GM21528 (cell line): ENCODE results near the gene RFTN1.
A peak's percentile ranks its signal among the peaks of the same experiment; 100 is the strongest.
"Not testable (repeated sequence)": the region's sequence is repeated elsewhere in the genome, so short reads cannot be mapped to it uniquely, and the experiment has no call there.

Experiments
- ATAC-seq: cut with Tn5 transposase; IDR thresholded peaks from one replicate; pipeline ENCODE4 v1.9.1; 2021; ENCODE audit warnings: mild to moderate bottlenecking, moderate library complexity; ENCODE audit not compliant: unreplicated experiment, low FRiP score

RFTN1 gene

GRCh38 chr3:16313886-16314645 is 199.4 kb downstream of the RFTN1 start:
- ATAC-seq: no peak

- ATAC-seq: peak; percentile 65
Measured at GRCh38 chr3:16311960-16312451, 201.5 kb downstream of the RFTN1 start.

GRCh38 chr3:16310486-16310885 is 203.0 kb downstream of the RFTN1 start:
- not testable (repeated sequence) for ATAC-seq

GRCh38 chr3:16309558-16309957 is 203.9 kb downstream of the RFTN1 start:
- peak; percentile 89 for ATAC-seq

GRCh38 chr3:16308727-16309126 is 204.8 kb downstream of the RFTN1 start:
- ATAC-seq: no peak

GRCh38 chr3:16307832-16308531 is 205.5 kb downstream of the RFTN1 start:
- ATAC-seq: no peak

- ATAC-seq: no peak
Measured at GRCh38 chr3:16305111-16305541, 208.4 kb downstream of the RFTN1 start.

- ATAC-seq: no peak
Measured at GRCh38 chr3:16304061-16305010, 209.2 kb downstream of the RFTN1 start.

GRCh38 chr3:16303037-16303575 is 210.4 kb downstream of the RFTN1 start:
- ATAC-seq: no peak

- no peak for ATAC-seq
Measured at GRCh38 chr3:16302082-16302631, 211.3 kb downstream of the RFTN1 start.

GRCh38 chr3:16301507-16301906 is 212.0 kb downstream of the RFTN1 start:
- no peak for ATAC-seq

GRCh38 chr3:16300881-16301359 is 212.6 kb downstream of the RFTN1 start:
- ATAC-seq: peak; percentile 60

GRCh38 chr3:16300307-16300706 is 213.2 kb downstream of the RFTN1 start:
- no peak for ATAC-seq

- ATAC-seq: no peak
Measured at GRCh38 chr3:16299746-16300145, 213.8 kb downstream of the RFTN1 start.

GRCh38 chr3:16298891-16299290 is 214.6 kb downstream of the RFTN1 start:
- ATAC-seq: no peak

- no peak for ATAC-seq
Measured at GRCh38 chr3:16297997-16298885, 215.3 kb downstream of the RFTN1 start.

- no peak for ATAC-seq
Measured at GRCh38 chr3:16295298-16295890, 218.1 kb downstream of the RFTN1 start.

- ATAC-seq: no peak
Measured at GRCh38 chr3:16294844-16295243, 218.7 kb downstream of the RFTN1 start.

GRCh38 chr3:16290827-16291196 is 222.7 kb downstream of the RFTN1 start:
- ATAC-seq: peak; percentile 71
